Endothelial cell of umbilical vein (primary cell): ENCODE results near the gene ZNF385B. TPM values are rescaled to one million over a fixed set of nuclear protein-coding genes. Genes with fewer than 3 reads are reported as not detected.

ENCODE experiments used
- BruUV-seq: library from RNA; stranded (reverse); fragments of 400-500 nt; replicated peaks from 2 replicates; lab custom pipeline; 2021; lab: Mats Ljungman, UMichigan
- CTCF ChIA-PET: fragments of 300-600, 350-600 bp; sonication (Branson Sonifier 250); formaldehyde crosslinking; loops from one replicate; lab custom pipeline; 2021; ENCODE audit warnings: antibody characterized with exemption, inconsistent platforms; lab: Charles Lee
- POLR2A ChIA-PET: fragments of 300-600, 350-600 bp; sonication (Branson Sonifier 250); formaldehyde crosslinking; loops from one replicate; lab custom pipeline; 2021; ENCODE audit warnings: antibody characterized with exemption, inconsistent platforms; lab: Charles Lee
- DNase-seq: peaks from one replicate; pipeline ENCODE4 v3.0.0-alpha.2; 2011; ENCODE audit warnings: low read depth, low spot score
- FAIRE-seq: peaks from 2 replicates; lab custom pipeline; 2011; peaks lifted over from hg19 to GRCh38; lab: Jason Lieb, UNC
- H2AFZ ChIP-seq: 2 replicates; pipeline ENCODE4 v1.6.0; 2012; ENCODE audit warnings: low read depth, low read length, control low read depth, inconsistent platforms
- H3K27ac ChIP-seq: 2 replicates; pipeline ENCODE4 v1.5.1; 2011; ENCODE audit warnings: low read depth, mild to moderate bottlenecking, control low read depth, low read length, moderate library complexity; ENCODE audit not compliant: insufficient read depth
- H3K27me3 ChIP-seq, 2 experiments: 2 replicates each; pipeline versions ENCODE4 v1.6.0 to v1.6.1; 2011; ENCODE audit warnings: low read length in 2 of 2, mixed read lengths in 1 of 2; ENCODE audit not compliant: control insufficient read depth in 2 of 2, insufficient read depth in 2 of 2
- H3K36me3 ChIP-seq, 2 experiments: 2 replicates in 1 of 2; 3 replicates in 1 of 2; pipeline ENCODE4 v1.5.1; 2011; ENCODE audit warnings: low read length in 2 of 2, mild to moderate bottlenecking in 1 of 2, moderate library complexity in 1 of 2; ENCODE audit not compliant: control insufficient read depth in 2 of 2, insufficient read depth in 2 of 2; ENCODE audit errors: extremely low read depth in 1 of 2
- H3K4me1 ChIP-seq: 3 replicates; pipeline ENCODE4 v1.5.1; 2011; ENCODE audit warnings: mild to moderate bottlenecking, low read length; ENCODE audit not compliant: control insufficient read depth, insufficient read depth; ENCODE audit errors: extremely low read depth
- H3K4me2 ChIP-seq: 2 replicates; pipeline ENCODE4 v1.6.1; 2011; ENCODE audit warnings: low read length, control low read depth, mixed read lengths; ENCODE audit not compliant: insufficient read depth
- H3K4me3 ChIP-seq, 3 experiments: fragments of 200-600 bp in 1 of 3; sonication (generic), shearing (Covaris generic) in 1 of 3; replicated peaks in 1 of 3; 2 replicates each; pipeline ENCODE4 v1.5.1; 2011 to 2016; ENCODE audit warnings: control low read depth in 3 of 3, low read length in 3 of 3, mild to moderate bottlenecking in 2 of 3, inconsistent platforms in 1 of 3, low read depth in 1 of 3, moderate library complexity in 1 of 3; ENCODE audit not compliant: insufficient read depth in 1 of 3
- H3K79me2 ChIP-seq: 2 replicates; pipeline ENCODE4 v1.6.0; 2012; ENCODE audit warnings: low read length, inconsistent platforms; ENCODE audit not compliant: control insufficient read depth, insufficient read depth
- H3K9ac ChIP-seq: replicated peaks from 2 replicates; pipeline ENCODE3; 2011; ENCODE audit warnings: low read length, control low read depth; ENCODE audit not compliant: insufficient read depth; ENCODE audit errors: extremely low read depth
- H3K9me1 ChIP-seq: replicated peaks from 3 replicates; pipeline ENCODE4 v1.6.0; 2011; ENCODE audit warnings: mild to moderate bottlenecking, low read length; ENCODE audit not compliant: control insufficient read depth, insufficient read depth; ENCODE audit errors: extremely low read depth
- H3K9me3 ChIP-seq: replicated peaks from 2 replicates; pipeline ENCODE4 v1.5.1; 2012; ENCODE audit warnings: low read length, inconsistent platforms; ENCODE audit not compliant: control insufficient read depth, insufficient read depth
- H4K20me1 ChIP-seq: replicated peaks from 2 replicates; pipeline ENCODE3; 2011; ENCODE audit warnings: mild to moderate bottlenecking, low read length; ENCODE audit not compliant: control insufficient read depth, insufficient read depth; ENCODE audit errors: extremely low read depth
- EZH2 ChIP-seq: IDR thresholded peaks from 2 replicates; pipeline ENCODE4 v1.6.1; 2012; ENCODE audit warnings: borderline replicate concordance, low read depth, mild to moderate bottlenecking, moderate library complexity, low read length, inconsistent platforms; ENCODE audit not compliant: severe bottlenecking
- FOS ChIP-seq: IDR thresholded peaks from 2 replicates; pipeline ENCODE4 v1.6.1; 2011; ENCODE audit warnings: mild to moderate bottlenecking, low read length, moderate library complexity, borderline replicate concordance; ENCODE audit not compliant: insufficient read depth
- GATA2 ChIP-seq: IDR thresholded peaks from 2 replicates; pipeline ENCODE4 v1.7.0; 2011; ENCODE audit warnings: low read depth, mild to moderate bottlenecking, moderate library complexity, mixed read lengths, low read length; ENCODE audit not compliant: insufficient read length, insufficient read depth
- JUN ChIP-seq: IDR thresholded peaks from 2 replicates; pipeline ENCODE4 v1.6.1; 2011; ENCODE audit warnings: borderline replicate concordance, low read depth; ENCODE audit not compliant: insufficient read length, insufficient read depth
- MAX ChIP-seq: IDR thresholded peaks from 2 replicates; pipeline ENCODE4 v1.6.1; 2011; ENCODE audit not compliant: insufficient read depth, insufficient read length
- MYC ChIP-seq: IDR thresholded peaks from one replicate; pipeline ENCODE4 v1.6.1; 2011; ENCODE audit warnings: mild to moderate bottlenecking, low read depth, low read length
- POLR2A ChIP-seq: IDR thresholded peaks from 2 replicates; pipeline ENCODE4 v1.6.1; 2012; ENCODE audit warnings: low read depth, mild to moderate bottlenecking, control low read depth, low read length
- POLR2AphosphoS5 ChIP-seq: IDR thresholded peaks from 2 replicates; pipeline ENCODE4 v1.6.1; 2012; ENCODE audit warnings: low read depth, mild to moderate bottlenecking, control low read depth, low read length, moderate library complexity; ENCODE audit not compliant: insufficient read depth
- dilution Hi-C: fragments of 300-500 bp; cut with MboI; formaldehyde crosslinking; loops from one replicate; pipeline ENCODE4 v1.15.0; 2019; ENCODE audit warnings: low sequenced_read_pairs; ENCODE audit not compliant: extremely low pct_ligation_motif_present
- intact Hi-C: fragments of 100-400 bp; cut with micrococcal nuclease; formaldehyde crosslinking; loops from one replicate; pipeline ENCODE4 v1.10.0; 2022
- polyA plus RNA-seq, 4 experiments: library from polyadenylated mRNA; depleted of rRNA in 3 of 4; stranded (reverse) in 3 of 4; unstranded in 1 of 4; fragments of >200 nt; gene quantifications; 2 replicates each; pipeline versions ENCODE4 v1.2.1 to v1.2.3, GENCODE V29; 2011 to 2012; ENCODE audit warnings: missing spikeins in 1 of 4
- total RNA-seq: library from RNA; stranded (reverse); gene quantifications from 2 replicates; pipeline ENCODE4 v1.2.3, GENCODE V29; 2021
- TF ChIP-seq, protein P1 (sequence below), 2 donors: IDR thresholded peaks; 1 replicate in 1 of 2; 2 replicates in 1 of 2; pipeline ENCODE4 v1.5.1; 2011; ENCODE audit warnings: low read length in 2 of 2, mild to moderate bottlenecking in 2 of 2, moderate library complexity in 2 of 2, control low read depth in 1 of 2, inconsistent platforms in 1 of 2, low read depth in 1 of 2; ENCODE audit not compliant: insufficient read depth in 1 of 2; ENCODE audit errors: extremely low read depth in 1 of 2

Gene ZNF385B
- total and polyA plus RNA-seq, 2 donors (not counting 3 experiments of a cell fraction or from before 2014, with no cell fraction given) = not detected

DNA sequence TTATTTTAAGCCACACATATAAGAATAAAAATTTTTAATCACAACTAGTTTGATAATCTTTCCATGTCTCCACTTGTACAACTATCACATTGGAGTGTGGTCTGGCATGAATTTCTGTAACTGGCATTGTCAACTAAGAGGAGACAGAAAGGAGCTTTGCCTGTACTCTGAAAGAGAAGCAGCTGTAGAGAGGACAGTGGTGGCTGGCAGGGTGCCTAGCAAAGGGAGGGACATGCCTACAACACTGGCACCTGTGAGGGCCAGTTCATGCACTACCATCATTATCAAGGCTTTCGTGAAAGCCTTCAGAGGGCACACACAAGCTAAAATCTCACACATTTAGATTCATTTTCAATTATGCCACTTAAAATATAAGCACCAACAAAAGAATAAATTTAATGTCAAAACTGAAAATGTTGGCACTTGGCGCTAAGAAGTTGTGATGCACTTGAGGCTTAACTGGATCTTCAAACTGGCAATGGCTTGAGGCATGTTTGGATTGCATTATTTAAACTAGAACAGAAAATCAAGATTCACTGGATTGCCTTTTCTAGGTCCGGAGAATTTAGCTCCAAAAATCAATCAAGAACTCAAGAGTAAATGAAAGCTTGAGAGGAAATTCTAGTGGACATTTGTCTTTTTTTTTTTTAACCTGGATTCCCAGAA is 238.6 kb downstream of the ZNF385B start:
- DNase-seq (no peak), FAIRE-seq (no peak)
- TF ChIP-seq MYC = no peak
- no peak for TF ChIP-seq GATA2
- no peak for TF ChIP-seq POLR2AphosphoS5
- no peak for TF ChIP-seq FOS
- TF ChIP-seq, protein P1, sequence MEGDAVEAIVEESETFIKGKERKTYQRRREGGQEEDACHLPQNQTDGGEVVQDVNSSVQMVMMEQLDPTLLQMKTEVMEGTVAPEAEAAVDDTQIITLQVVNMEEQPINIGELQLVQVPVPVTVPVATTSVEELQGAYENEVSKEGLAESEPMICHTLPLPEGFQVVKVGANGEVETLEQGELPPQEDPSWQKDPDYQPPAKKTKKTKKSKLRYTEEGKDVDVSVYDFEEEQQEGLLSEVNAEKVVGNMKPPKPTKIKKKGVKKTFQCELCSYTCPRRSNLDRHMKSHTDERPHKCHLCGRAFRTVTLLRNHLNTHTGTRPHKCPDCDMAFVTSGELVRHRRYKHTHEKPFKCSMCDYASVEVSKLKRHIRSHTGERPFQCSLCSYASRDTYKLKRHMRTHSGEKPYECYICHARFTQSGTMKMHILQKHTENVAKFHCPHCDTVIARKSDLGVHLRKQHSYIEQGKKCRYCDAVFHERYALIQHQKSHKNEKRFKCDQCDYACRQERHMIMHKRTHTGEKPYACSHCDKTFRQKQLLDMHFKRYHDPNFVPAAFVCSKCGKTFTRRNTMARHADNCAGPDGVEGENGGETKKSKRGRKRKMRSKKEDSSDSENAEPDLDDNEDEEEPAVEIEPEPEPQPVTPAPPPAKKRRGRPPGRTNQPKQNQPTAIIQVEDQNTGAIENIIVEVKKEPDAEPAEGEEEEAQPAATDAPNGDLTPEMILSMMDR (IDR thresholded peaks at IDR 0.05; ENCODE audit: extremely low read depth in 1 of 2, insufficient read depth in 1 of 2, low read depth in 1 of 2, low read length in 2 of 2) = no peak
- TF ChIP-seq JUN = no peak
- no peak for TF ChIP-seq POLR2A
- TF ChIP-seq EZH2 = no peak
- TF ChIP-seq MAX = no peak
- Histone ChIP-seq H3K79me2 (no peaks in the 10 kb centered on the region), H3K4me1 (no peaks in the 10 kb centered on the region), H3K27ac (no peak overlapping the region), H3K9ac (no peak overlapping the region), H3K4me3 (no peak overlapping the region), H3K36me3 (no peaks in the 10 kb centered on the region), H3K9me3 (no peaks in the 10 kb centered on the region), H3K9me1 (no peaks in the 10 kb centered on the region), H3K27me3 (no peaks in the 10 kb centered on the region), H2AFZ (no peak overlapping the region), H4K20me1 (no peaks in the 10 kb centered on the region), H3K4me2 (no peak overlapping the region)
- CTCF ChIA-PET = interaction anchor here (1.3 kb wide), 1 partner anchor 212 kb away, joined by 4 read pairs; no protein-coding TSS in a partner anchor
- intact Hi-C loops (no loop called here), dilution Hi-C loops (no loop called here)
- POLR2A ChIA-PET = no interaction called here
- BruUV-seq = no TSS peak
